A673 (cell line): Measurements from ENCODE around the gene VWC2.

Experiments used
- CTCF ChIP-seq: fragments of 300-800, 200-600 bp; sonication (generic); conservative IDR thresholded peaks from 2 replicates; pipeline ENCODE4 v1.5.1; 2017; ENCODE audit warnings: low read depth, mild to moderate bottlenecking, antibody characterized with exemption, low read length, moderate library complexity, mixed read lengths
- EZH2 ChIP-seq: fragments of 200-600 bp; sonication (generic); IDR thresholded peaks from 2 replicates; pipeline ENCODE4 v1.6.1; 2017; ENCODE audit warnings: borderline replicate concordance, low read depth, mild to moderate bottlenecking, mixed read lengths, antibody characterized with exemption, low read length; ENCODE audit not compliant: poor library complexity, severe bottlenecking

GRCh38 chr7:49893131-49893530, 119.7 kb downstream of the VWC2 start:
- no peak for TF ChIP-seq CTCF
- TF ChIP-seq EZH2 = no peak
